HG02798 (cell line): ENCODE measurements around the gene ZNF618.
"Not testable (repeated sequence)": the region's sequence is repeated elsewhere in the genome, so short reads cannot be mapped to it uniquely, and the experiment has no call there.

ENCODE experiments used
- ATAC-seq: cut with Tn5 transposase; IDR thresholded peaks from one replicate; pipeline ENCODE4 v1.9.1; 2021; ENCODE audit warnings: mild to moderate bottlenecking; ENCODE audit not compliant: unreplicated experiment, poor library complexity

The ZNF618 gene

DNA sequence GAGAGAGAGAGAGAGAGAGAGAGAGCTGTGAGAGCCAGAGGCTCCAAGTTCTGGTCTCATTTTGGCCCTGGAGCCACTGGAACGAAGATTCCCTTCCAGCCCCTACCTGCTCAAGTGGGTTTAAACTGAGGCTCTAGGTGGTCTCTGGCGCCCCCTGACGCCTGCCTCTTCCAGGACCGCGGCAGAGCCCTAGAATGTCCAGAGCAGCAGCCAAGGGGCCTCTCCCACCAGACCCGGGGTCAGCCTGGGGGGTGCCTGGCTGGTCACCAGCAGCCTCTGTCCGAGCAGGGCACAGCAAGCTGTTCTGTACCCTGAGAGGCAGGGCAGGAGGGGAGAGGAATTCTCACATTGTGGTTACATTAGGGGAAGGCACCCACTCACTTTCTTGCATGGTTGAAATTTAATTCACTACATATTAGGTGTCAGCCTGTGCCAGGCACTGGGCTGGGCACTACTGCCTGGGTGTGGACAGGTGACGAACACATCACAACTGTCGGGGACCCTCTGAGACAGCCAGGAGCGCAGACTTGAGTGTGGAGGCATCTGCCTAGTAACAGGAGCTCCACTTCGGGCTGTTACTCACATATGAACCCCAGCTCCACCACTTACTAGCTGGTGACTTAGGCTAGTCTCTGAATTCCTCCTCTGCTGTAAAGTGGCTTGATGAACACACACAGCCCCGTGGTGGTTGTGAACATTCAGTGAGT, 157.4 kb downstream of the ZNF618 start:
- no peak for ATAC-seq

DNA sequence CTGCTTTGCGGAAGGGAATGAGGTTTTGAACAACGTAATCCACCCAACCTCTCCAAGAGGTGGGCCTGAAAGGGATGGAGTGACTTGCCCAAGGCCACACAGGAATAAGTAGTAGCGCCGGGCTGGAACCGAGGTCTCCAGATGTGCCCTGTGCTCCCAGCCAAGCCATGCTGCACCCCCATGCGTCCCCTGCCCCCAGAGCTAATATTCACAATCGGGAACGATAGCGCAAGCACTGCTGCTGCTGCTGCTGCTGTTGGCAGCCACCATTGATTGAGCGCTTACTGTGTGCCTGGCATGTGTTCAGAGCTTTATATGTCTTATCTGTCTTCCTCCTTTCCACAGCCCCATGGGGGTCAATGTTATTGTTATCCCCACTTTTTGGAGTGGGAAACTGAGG, 158.1 kb downstream of the ZNF618 start:
- no peak for ATAC-seq

GRCh38 chr9:114034661-114035062, 158.6 kb downstream of the ZNF618 start:
- ATAC-seq = no peak

- ATAC-seq = no peak
These were observed 159.2 kb downstream of the ZNF618 start for GRCh38 chr9:114035221-114035844.

GRCh38 chr9:114035845-114036801, 160.0 kb downstream of the ZNF618 start:
- ATAC-seq = no peak

DNA sequence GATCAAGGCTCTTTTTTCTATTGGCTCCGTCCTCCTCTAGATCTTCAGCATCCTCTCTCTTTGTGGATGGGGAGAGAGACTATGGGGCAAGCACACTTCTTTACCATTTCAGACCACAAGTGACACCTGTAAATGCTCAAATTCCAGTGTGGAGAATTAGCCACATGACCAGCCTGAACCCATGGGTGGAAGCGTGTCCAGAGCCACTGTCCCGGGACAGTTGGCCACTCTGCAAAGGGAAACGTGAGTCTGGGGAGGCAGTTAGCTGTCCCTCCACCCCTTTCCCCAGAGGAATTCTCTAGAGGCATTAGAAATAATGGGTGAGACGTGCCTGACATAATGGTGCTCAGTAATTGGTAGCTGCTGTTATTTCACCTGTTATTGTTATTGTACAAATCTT, 161.1 kb downstream of the ZNF618 start:
- ATAC-seq = no peak

DNA sequence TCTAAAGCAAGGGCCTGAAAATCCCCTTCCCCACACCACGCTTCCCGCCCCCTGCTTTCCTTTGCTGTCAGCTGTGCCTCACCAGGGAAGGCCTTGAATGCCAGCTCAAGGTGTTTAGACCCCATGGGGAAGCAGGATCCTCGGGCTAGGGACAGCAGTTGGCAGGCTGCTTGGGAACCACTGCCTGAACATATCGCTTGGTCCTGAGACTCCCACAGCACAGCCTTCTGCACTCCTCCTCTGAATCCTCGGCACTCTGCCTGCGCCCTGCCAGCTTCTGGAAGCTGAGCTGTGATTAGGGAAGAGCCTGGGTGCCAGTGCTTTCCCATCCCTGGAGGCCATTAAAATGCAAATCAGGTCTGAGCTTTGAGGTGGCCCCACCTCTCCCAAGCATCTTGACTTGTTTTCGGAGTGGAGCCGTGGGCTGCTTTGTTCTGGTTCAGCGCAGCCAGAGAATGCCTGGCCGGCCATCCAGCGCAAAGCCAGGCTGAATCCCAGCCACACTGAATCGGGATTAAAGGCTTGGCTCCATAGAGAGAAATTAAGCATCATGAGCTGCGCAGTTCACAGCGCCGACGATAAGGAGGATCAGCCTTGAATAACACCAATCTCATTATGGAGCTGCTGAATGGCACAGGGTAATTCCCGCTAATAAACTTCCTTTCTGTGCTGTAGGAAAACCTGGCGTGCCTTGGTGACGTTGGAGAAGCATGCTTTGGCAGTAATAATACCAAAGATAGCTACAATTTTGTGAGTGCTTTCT, 162.0 kb downstream of the ZNF618 start:
- no peak for ATAC-seq

GRCh38 chr9:114038724-114039313, 162.7 kb downstream of the ZNF618 start:
- ATAC-seq = no peak

- ATAC-seq = no peak
These were observed 163.4 kb downstream of the ZNF618 start for GRCh38 chr9:114039484-114039883.

- not testable (repeated sequence) for ATAC-seq
These were observed 167.6 kb downstream of the ZNF618 start for GRCh38 chr9:114043660-114044059.

DNA sequence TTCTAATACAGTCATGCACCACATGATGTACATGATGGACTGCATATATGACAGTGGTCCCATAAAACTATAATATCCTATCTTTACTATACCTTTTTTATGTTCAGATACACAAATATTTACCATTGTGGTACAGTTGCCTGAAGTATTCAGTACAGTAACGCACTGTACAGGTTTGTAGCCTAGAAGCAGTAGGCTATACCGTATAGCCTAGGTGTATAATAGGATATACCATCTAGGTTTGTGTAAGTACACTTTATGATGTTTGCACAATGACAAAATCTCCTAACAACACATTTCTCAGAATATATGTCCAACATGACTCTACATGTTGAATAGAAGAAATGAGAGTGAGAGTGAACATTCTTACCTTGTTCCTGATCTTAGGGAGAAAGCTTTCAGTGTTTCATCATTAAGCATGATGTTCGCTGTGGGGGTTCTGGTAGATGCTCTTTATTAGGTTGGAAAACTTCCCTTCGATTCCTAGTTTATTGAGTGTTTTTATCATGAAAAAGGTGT, 170.2 kb downstream of the ZNF618 start:
- no peak for ATAC-seq

GRCh38 chr9:114046875-114047274, 170.8 kb downstream of the ZNF618 start:
- ATAC-seq = no peak

- ATAC-seq = no peak
These were observed 171.6 kb downstream of the ZNF618 start for GRCh38 chr9:114047717-114048116.

DNA sequence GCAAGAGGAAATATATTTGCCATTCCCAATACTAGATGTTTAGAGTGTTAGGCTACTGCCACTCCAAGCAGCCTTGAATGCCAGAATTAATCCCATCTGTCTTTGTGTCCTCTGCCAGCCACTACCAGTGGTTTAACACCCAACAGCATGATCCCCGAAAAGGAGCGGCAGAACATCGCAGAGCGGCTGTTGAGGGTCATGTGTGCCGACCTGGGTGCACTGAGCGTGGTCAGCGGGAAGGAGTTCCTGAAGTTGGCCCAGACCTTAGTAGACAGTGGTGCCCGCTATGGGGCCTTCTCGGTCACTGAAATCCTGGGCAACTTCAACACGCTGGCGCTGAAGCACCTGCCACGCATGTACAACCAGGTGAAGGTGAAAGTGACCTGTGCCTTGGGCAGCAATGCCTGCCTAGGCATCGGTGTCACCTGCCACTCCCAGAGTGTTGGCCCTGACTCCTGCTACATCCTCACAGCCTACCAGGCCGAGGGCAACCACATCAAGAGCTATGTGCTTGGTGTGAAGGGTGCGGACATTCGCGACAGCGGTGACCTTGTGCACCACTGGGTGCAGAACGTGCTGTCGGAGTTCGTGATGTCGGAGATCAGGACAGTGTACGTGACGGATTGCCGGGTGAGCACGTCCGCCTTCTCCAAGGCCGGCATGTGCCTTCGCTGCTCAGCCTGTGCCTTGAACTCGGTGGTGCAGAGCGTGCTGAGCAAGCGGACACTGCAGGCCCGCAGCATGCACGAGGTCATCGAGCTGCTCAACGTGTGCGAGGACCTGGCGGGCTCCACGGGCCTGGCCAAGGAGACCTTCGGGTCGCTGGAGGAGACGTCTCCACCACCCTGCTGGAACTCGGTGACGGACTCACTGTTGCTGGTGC, 172.7 kb downstream of the ZNF618 start:
- no peak for ATAC-seq

DNA sequence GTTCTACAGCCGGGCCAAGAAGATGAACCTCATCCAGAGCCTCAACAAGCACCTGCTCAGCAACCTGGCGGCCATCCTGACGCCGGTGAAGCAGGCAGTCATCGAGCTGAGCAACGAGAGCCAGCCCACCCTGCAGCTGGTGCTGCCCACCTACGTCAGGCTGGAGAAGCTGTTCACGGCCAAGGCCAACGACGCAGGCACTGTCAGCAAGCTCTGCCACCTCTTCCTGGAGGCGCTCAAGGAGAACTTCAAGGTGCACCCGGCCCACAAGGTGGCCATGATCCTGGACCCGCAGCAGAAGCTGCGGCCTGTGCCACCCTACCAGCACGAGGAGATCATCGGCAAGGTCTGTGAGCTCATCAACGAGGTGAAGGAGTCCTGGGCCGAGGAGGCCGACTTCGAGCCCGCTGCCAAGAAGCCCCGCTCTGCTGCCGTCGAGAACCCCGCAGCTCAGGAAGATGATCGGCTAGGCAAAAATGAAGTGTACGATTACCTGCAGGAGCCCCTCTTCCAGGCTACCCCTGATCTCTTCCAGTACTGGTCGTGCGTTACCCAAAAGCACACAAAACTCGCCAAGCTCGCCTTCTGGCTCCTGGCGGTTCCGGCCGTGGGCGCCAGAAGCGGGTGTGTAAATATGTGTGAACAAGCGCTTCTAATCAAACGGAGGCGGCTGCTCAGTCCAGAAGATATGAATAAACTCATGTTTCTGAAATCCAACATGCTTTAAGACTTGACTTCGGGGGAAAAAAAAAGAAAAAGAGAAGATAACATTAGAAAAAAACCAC, 173.5 kb downstream of the ZNF618 start:
- no peak for ATAC-seq

DNA sequence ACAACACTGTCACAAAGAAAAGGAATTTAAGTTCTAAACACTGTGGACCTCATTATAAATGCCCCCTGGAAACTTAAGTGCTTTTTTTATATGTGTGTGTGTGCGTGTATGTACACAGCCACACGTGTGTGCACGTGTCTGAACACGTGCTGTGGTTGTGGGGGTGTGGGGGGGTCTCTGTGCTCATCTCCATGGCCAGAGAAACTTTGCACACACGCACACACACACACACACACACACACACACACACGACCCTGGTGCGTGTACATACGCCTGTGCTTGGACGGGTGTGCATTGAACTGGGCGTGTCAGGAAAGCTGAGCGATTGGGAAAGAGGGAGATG, 174.1 kb downstream of the ZNF618 start:
- ATAC-seq = no peak

DNA sequence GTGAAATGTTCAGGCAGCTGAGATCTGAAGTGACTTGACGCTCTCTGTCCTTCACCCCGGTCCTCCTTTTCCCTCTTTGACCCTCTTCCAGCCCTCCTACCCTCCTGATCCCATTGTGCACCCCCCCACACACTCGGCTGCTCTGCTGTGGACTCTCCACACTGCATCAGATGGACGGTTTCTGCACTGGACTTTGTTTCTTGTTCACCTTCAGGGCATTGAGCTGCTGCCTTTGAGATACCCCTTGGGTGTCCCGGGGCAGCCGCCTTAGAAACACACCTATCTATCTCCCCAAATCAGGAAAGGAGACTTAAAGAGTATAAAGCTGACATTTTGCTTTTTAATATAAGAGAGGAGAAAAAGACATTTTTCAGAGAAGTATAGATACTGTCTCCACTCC, 174.5 kb downstream of the ZNF618 start:
- no peak for ATAC-seq

DNA sequence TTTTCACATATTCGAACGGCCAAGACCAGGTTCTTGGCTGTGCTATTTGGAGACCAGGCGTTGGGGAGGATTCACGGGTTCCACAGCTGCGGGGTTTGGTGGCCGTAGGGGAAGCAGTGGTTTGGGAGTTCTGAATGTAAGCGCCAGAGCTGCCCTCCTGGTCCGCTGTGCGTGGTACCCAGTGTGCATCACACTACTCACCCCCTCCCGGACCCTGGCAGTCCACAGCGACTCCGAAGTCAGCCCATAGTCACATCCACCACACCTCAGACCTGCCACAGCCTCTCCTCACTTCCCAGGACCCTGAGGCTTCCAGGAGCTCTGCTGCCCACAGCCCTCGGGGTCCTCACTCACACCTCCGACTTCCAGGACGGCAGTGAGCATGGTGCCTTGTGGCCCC, 175.2 kb downstream of the ZNF618 start:
- no peak for ATAC-seq
